H1 (cell line): ENCODE measurements around the gene TRAK1.

Source experiments
- GABPA ChIP-seq: IDR thresholded peaks from 2 replicates; pipeline ENCODE4 v1.6.1; 2011; ENCODE audit warnings: mild to moderate bottlenecking, low read length, moderate library complexity, borderline replicate concordance; ENCODE audit not compliant: insufficient read depth
- POLR2A ChIP-seq, 2 experiments: IDR thresholded peaks; 1 replicate in 1 of 2; 2 replicates in 1 of 2; pipeline ENCODE4 v1.6.1; 2011; ENCODE audit warnings: low read depth in 2 of 2, low read length in 2 of 2, mild to moderate bottlenecking in 2 of 2; ENCODE audit errors: control extremely low read depth in 1 of 2
- RFX5 ChIP-seq: IDR thresholded peaks from 2 replicates; pipeline ENCODE4 v1.6.1; 2011; ENCODE audit warnings: low read depth, low read length, improper control_type of control experiment, borderline replicate concordance
- SIN3A ChIP-seq, 2 experiments: IDR thresholded peaks in 1 of 2; conservative IDR thresholded peaks in 1 of 2; 2 replicates each; pipeline ENCODE4 v1.6.1; 2011 to 2012; ENCODE audit warnings: low read length in 2 of 2, improper control_type of control experiment in 1 of 2, low read depth in 1 of 2, mild to moderate bottlenecking in 1 of 2
- TF ChIP-seq, protein P1 (sequence below), 3 experiments: IDR thresholded peaks; 1 replicate in 2 of 3; 2 replicates in 1 of 3; pipeline versions ENCODE4 v1.5.1 to v1.6.1; 2011; ENCODE audit warnings: low read length in 3 of 3, mild to moderate bottlenecking in 3 of 3, inconsistent platforms in 2 of 3, low read depth in 1 of 3, moderate library complexity in 1 of 3; ENCODE audit not compliant: insufficient read depth in 1 of 3; ENCODE audit errors: control extremely low read depth in 1 of 3

DNA sequence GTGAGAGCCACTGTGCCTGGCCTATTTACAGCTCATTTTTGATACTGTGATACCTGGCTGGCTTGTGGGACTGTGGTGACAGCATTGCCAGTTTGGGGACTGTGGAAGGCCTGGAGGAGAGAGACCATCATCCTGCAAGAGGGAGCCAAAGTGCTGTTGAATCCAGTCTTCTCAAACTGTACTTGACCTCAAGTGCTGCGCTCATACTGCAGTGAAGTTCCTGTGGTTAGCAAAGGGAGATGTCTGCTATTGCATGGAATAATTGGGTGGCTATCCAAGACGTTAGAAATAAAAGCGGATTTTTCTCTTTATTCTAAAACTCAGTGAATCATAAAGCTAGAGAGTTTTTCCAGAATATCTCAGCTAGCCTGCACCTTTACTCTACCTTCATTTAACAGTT is 91.4 kb downstream of the TRAK1 start:
- TF ChIP-seq POLR2A (IDR thresholded peaks at IDR 0.05; ENCODE audit: control extremely low read depth in 1 of 2, low read depth in 2 of 2, low read length in 2 of 2), result no peak
- TF ChIP-seq, protein P1, sequence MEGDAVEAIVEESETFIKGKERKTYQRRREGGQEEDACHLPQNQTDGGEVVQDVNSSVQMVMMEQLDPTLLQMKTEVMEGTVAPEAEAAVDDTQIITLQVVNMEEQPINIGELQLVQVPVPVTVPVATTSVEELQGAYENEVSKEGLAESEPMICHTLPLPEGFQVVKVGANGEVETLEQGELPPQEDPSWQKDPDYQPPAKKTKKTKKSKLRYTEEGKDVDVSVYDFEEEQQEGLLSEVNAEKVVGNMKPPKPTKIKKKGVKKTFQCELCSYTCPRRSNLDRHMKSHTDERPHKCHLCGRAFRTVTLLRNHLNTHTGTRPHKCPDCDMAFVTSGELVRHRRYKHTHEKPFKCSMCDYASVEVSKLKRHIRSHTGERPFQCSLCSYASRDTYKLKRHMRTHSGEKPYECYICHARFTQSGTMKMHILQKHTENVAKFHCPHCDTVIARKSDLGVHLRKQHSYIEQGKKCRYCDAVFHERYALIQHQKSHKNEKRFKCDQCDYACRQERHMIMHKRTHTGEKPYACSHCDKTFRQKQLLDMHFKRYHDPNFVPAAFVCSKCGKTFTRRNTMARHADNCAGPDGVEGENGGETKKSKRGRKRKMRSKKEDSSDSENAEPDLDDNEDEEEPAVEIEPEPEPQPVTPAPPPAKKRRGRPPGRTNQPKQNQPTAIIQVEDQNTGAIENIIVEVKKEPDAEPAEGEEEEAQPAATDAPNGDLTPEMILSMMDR (IDR thresholded peaks at IDR 0.05; ENCODE audit: control extremely low read depth in 1 of 3, insufficient read depth in 1 of 3, low read depth in 1 of 3, low read length in 3 of 3), result no peak
- no peak for TF ChIP-seq SIN3A (conservative IDR thresholded peaks at IDR 0.05 in 1 of 2, IDR thresholded peaks at IDR 0.05 in 1 of 2; ENCODE audit: low read depth in 1 of 2, low read length in 2 of 2)
- TF ChIP-seq GABPA, result no peak
- no peak for TF ChIP-seq RFX5
